Measurements from ENCODE around the gene NT5E. TPM values are rescaled to one million over a fixed set of nuclear protein-coding genes. Genes with fewer than 3 reads are reported as not detected.

The NT5E gene
- total and polyA plus RNA-seq, 4 donors, result 3.2 to 13.9 (median 8.5) TPM

DNA sequence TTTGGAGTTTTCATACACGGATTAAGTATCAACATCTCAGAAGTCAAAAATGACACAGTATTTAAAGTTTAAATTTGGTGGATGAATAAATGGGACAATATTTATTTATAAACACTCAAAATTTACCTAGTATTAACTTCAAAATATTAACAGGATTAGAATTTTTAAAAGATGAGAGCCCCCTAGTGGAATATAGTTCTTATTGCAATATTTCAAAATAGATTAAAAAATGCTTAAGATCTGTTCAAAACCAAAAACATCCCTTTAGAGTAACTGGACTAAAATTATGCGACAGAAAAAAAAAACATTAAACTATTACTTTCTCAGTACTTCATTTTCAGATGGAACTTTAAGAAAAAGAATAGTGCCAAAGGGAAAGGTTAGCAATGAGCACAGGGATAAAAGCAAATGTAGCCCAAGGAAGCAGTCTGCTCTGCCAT, 87.2 kb downstream of the NT5E start:
- H3K9ac ChIP-seq (ENCODE audit: insufficient read depth in 1 of 2, low read length in 2 of 2), result no peak overlapping the region
- H3K4me1 ChIP-seq (ENCODE audit: control insufficient read depth in 5 of 5, insufficient read depth in 5 of 5, low read length in 5 of 5), result no peaks in the 10 kb centered on the region
- H3K9me3 ChIP-seq (ENCODE audit: control insufficient read depth in 4 of 4, insufficient read depth in 3 of 4, low read length in 3 of 4), result no peaks in the 10 kb centered on the region
- no peak for ATAC-seq (ENCODE audit: insufficient read depth, low FRiP score)
- no peak overlapping the region for H3K27ac ChIP-seq (ENCODE audit: low read depth in 1 of 2, low read length in 1 of 2)
- H3K36me3 ChIP-seq (ENCODE audit: control insufficient read depth in 4 of 4, insufficient read depth in 4 of 4, low read length in 4 of 4), result peaks cover 5 to 12% (median 8%) of the 10 kb centered on the region in 4 donors
- 61 to 62% methylated on average over 2 of the region's 2 CpGs for WGBS, 2 donors
- H3K4me3 ChIP-seq, result no peak overlapping the region
- TF ChIP-seq, protein P1, sequence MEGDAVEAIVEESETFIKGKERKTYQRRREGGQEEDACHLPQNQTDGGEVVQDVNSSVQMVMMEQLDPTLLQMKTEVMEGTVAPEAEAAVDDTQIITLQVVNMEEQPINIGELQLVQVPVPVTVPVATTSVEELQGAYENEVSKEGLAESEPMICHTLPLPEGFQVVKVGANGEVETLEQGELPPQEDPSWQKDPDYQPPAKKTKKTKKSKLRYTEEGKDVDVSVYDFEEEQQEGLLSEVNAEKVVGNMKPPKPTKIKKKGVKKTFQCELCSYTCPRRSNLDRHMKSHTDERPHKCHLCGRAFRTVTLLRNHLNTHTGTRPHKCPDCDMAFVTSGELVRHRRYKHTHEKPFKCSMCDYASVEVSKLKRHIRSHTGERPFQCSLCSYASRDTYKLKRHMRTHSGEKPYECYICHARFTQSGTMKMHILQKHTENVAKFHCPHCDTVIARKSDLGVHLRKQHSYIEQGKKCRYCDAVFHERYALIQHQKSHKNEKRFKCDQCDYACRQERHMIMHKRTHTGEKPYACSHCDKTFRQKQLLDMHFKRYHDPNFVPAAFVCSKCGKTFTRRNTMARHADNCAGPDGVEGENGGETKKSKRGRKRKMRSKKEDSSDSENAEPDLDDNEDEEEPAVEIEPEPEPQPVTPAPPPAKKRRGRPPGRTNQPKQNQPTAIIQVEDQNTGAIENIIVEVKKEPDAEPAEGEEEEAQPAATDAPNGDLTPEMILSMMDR (IDR thresholded peaks at IDR 0.05; ENCODE audit: control extremely low read depth, extremely low read depth), result no peak
- no peaks in the 10 kb centered on the region for H3K27me3 ChIP-seq (ENCODE audit: control insufficient read depth in 3 of 3, insufficient read depth in 3 of 3, low read length in 2 of 3)
- peak in 2 of 3 donors; percentile 12 for DNase-seq

DNA sequence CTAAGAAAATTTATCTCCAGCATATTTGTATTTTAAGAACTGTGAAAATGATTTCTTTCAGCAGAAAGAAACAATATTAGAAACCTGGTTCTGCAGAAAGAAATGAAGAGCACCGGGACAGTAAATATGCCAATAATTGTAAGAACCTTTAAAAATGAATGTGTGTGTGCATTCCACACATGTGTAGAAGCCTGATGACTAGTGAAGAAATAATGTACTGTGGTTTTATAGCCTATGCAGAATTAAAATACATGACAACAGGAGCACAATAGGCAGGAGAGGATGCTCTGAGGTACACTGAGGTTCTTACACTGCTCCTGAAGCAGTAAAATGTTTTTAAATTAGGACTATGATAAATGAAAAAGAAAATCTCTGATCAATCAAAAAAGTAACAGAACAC, 94.9 kb downstream of the NT5E start:
- no peak for DNase-seq
- ATAC-seq (ENCODE audit: insufficient read depth, low FRiP score), result no peak
- Histone ChIP-seq H3K4me1 (ENCODE audit: control insufficient read depth in 5 of 5, insufficient read depth in 5 of 5, low read length in 5 of 5) (no peaks in the 10 kb centered on the region), H3K27me3 (ENCODE audit: control insufficient read depth in 3 of 3, insufficient read depth in 3 of 3, low read length in 2 of 3) (no peaks in the 10 kb centered on the region), H3K36me3 (ENCODE audit: control insufficient read depth in 4 of 4, insufficient read depth in 4 of 4, low read length in 4 of 4) (peaks cover 4 to 27% (median 9%) of the 10 kb centered on the region in 4 donors), H3K4me3 (no peak overlapping the region), H3K9ac (ENCODE audit: insufficient read depth in 1 of 2, low read length in 2 of 2) (no peak overlapping the region), H3K27ac (ENCODE audit: low read depth in 1 of 2, low read length in 1 of 2) (no peak overlapping the region), H3K9me3 (ENCODE audit: control insufficient read depth in 4 of 4, insufficient read depth in 3 of 4, low read length in 3 of 4) (no peaks in the 10 kb centered on the region)
- TF ChIP-seq, protein P1 (IDR thresholded peaks at IDR 0.05; ENCODE audit: control extremely low read depth, extremely low read depth), result no peak
- WGBS, 2 donors, result 97 to 98% methylated on average over 1 of the region's 1 CpG

Other genes starting within 250 kb of the NT5E start
- 100 to 1,000 TPM in 1 of 2 donors, 10 to 100 TPM in 1; 68.6 to 171 TPM for gene SNX14, start 143.8 kb downstream of the NT5E start, total RNA-seq
- 100 to 1,000 TPM in 1 of 2 donors, 10 to 100 TPM in 1; 45.9 to 114 TPM for gene SNX14, start 143.8 kb downstream of the NT5E start, polyA plus RNA-seq
- 10 to 100 TPM; 72.6 to 84.5 TPM for gene SYNCRIP, start 192.8 kb downstream of the NT5E start, total RNA-seq
- gene SYNCRIP, start 192.8 kb downstream of the NT5E start, polyA plus RNA-seq, result 10 to 100 TPM; 35.4 to 55.1 TPM